GM12878 (cell line): ENCODE measurements around the gene LPIN1. TPM values are rescaled to one million over a fixed set of nuclear protein-coding genes. Genes with fewer than 3 reads are reported as not detected.

Experiments used
- ATAC-seq: fragments of 200-7000 bp; cut with Tn5 transposase; 3 replicates; pipeline ENCODE4 v1.9.1; 2020; ENCODE audit warnings: mild to moderate bottlenecking, moderate library complexity
- BruUV-seq: library from RNA; stranded (reverse); fragments of 400-500 nt; replicated peaks from 2 replicates; lab custom pipeline; 2021; lab: Mats Ljungman, UMichigan
- CTCF ChIA-PET: fragments of 300-600 bp; sonication (Branson Sonifier 250); formaldehyde crosslinking; extraction: SDS; loops from one replicate; lab custom pipeline; 2021; ENCODE audit warnings: inconsistent platforms; lab: Yijun Ruan, JAX
- POLR2A ChIA-PET: fragments of 350-600 bp; formaldehyde crosslinking; extraction: SDS; loops from one replicate; lab custom pipeline; 2021; ENCODE audit warnings: inconsistent platforms; lab: Charles Lee
- RAD21 ChIA-PET: fragments of 300-600 bp; sonication (Branson Sonifier 250); formaldehyde crosslinking; loops from one replicate; lab custom pipeline; 2023; ENCODE audit warnings: antibody characterized with exemption; ENCODE audit not compliant: unreplicated experiment; lab: Charles Lee
- SMC1A ChIA-PET: fragments of 300-600 bp; sonication (Branson Sonifier 250); formaldehyde crosslinking; loops from one replicate; lab custom pipeline; 2023; ENCODE audit not compliant: unreplicated experiment, uncharacterized antibody; lab: Charles Lee
- DNase-seq: peaks from one replicate; pipeline ENCODE4 v3.0.0-alpha.2; 2011; ENCODE audit warnings: low read depth, low spot score
- FAIRE-seq: peaks from 3 replicates; lab custom pipeline; 2011; peaks lifted over from hg19 to GRCh38; lab: Jason Lieb, UNC
- H2AFZ ChIP-seq: 2 replicates; pipeline ENCODE4 v1.6.0; 2011; ENCODE audit warnings: low read depth, low read length, control low read depth; ENCODE audit not compliant: control insufficient read depth
- H3K27ac ChIP-seq: 2 replicates; pipeline ENCODE4 v1.5.1; 2011; ENCODE audit warnings: control low read depth; ENCODE audit not compliant: control insufficient read depth, insufficient read depth
- H3K27me3 ChIP-seq, 2 experiments: replicated peaks in 1 of 2; 2 replicates each; pipeline versions ENCODE4 v1.6.0 to v1.6.1; 2011; ENCODE audit warnings: low read length in 1 of 2; ENCODE audit not compliant: control insufficient read depth in 2 of 2, insufficient read depth in 2 of 2
- H3K36me3 ChIP-seq, 2 experiments: 2 replicates each; pipeline ENCODE4 v1.5.1; 2011; ENCODE audit warnings: low read length in 1 of 2; ENCODE audit not compliant: control insufficient read depth in 2 of 2, insufficient read depth in 2 of 2
- H3K4me1 ChIP-seq: 2 replicates; pipeline ENCODE4 v1.6.1; 2011; ENCODE audit warnings: mild to moderate bottlenecking, low read length, moderate library complexity, mixed read lengths; ENCODE audit not compliant: control insufficient read depth, insufficient read depth
- H3K4me2 ChIP-seq: 2 replicates; pipeline ENCODE4 v1.6.0; 2011; ENCODE audit warnings: control low read depth; ENCODE audit not compliant: control insufficient read depth, insufficient read depth
- H3K4me3 ChIP-seq: fragments of 200-600 bp; sonication (generic); 2 replicates; pipeline ENCODE4 v1.5.1; 2016
- H3K79me2 ChIP-seq: 2 replicates; pipeline ENCODE4 v1.6.0; 2011; ENCODE audit warnings: low read length; ENCODE audit not compliant: control insufficient read depth, insufficient read depth
- H3K9ac ChIP-seq: 2 replicates; pipeline ENCODE4 v1.8.0; 2011; ENCODE audit warnings: low read length, control low read depth, mixed read lengths; ENCODE audit not compliant: control insufficient read depth, insufficient read depth
- H3K9me3 ChIP-seq: replicated peaks from 3 replicates; pipeline ENCODE4 v1.5.1; 2011; ENCODE audit warnings: mild to moderate bottlenecking, low read length; ENCODE audit not compliant: control insufficient read depth, insufficient read depth
- H4K20me1 ChIP-seq: 2 replicates; pipeline ENCODE4 v1.6.0; 2011; ENCODE audit not compliant: control insufficient read depth, insufficient read depth
- CBX5 ChIP-seq: sonication (generic); IDR thresholded peaks from 2 replicates; pipeline ENCODE4 v1.6.1; 2016; ENCODE audit warnings: low read depth, moderate library complexity, mild to moderate bottlenecking, inconsistent platforms
- EGR1 ChIP-seq, 2 experiments: IDR thresholded peaks; 1 replicate in 1 of 2; 2 replicates in 1 of 2; pipeline ENCODE4 v1.6.1; 2011 to 2012; ENCODE audit warnings: low read depth in 2 of 2, low read length in 2 of 2, borderline replicate concordance in 1 of 2, mild to moderate bottlenecking in 1 of 2, moderate library complexity in 1 of 2
- SP1 ChIP-seq: IDR thresholded peaks from one replicate; pipeline ENCODE4 v1.6.1; 2011; ENCODE audit warnings: low read depth, low read length
- ZBED1 ChIP-seq: IDR thresholded peaks from 2 replicates; pipeline ENCODE4 v1.6.1; 2016; ENCODE audit warnings: borderline replicate concordance
- WGBS: methylation state at CpG from one replicate; pipeline ENCODE4 v1.1.6; 2016; ENCODE audit warnings: low lambda C conversion rate; ENCODE audit not compliant: insufficient replicate concordance, insufficient coverage; ENCODE audit errors: missing lambda C conversion rate; 5-methylcytosine and 5-hydroxymethylcytosine counted together
- in situ Hi-C: fragments of 300-500 bp; cut with MboI; formaldehyde crosslinking; loops from 9 replicates; pipeline ENCODE4 v1.14.3; 2018; ENCODE audit warnings: mixed read lengths
- intact Hi-C: fragments of 100-400 bp; cut with micrococcal nuclease; formaldehyde crosslinking; loops from one replicate; pipeline ENCODE4 v1.14.2; 2022; ENCODE audit not compliant: unreplicated experiment
- polyA plus RNA-seq, 11 experiments: library from polyadenylated mRNA; depleted of rRNA in 4 of 11; unstranded in 6 of 11; stranded (reverse) in 5 of 11; fragments of >200 nt; fragmentation: Nextera tagmentation in 4 of 11; fragmentation: Illumina TruSeq in 1 of 11; extraction: Ambion mirVana in 4 of 11; extraction: Trizol in 1 of 11; gene quantifications; 1 replicate in 1 of 11; 2 replicates in 10 of 11; pipeline versions ENCODE4 v1.2.1 to v1.2.3, GENCODE V29; 2011 to 2016; ENCODE audit warnings: inconsistent platforms in 2 of 11, missing spikeins in 2 of 11, low read depth in 1 of 11
- total RNA-seq, 4 experiments: library from RNA; depleted of rRNA in 3 of 4; stranded (reverse); fragments of >200 nt in 3 of 4; fragmentation: Illumina TruSeq in 1 of 4; extraction: Trizol in 1 of 4; gene quantifications; 2 replicates each; pipeline versions ENCODE4 v1.2.1 to v1.2.3, GENCODE V29; 2013 to 2021
- TF ChIP-seq, protein P1 (sequence below): fragments of 450-650 bp; IDR thresholded peaks from 2 replicates; pipeline ENCODE4 v1.6.1; 2017; ENCODE audit warnings: antibody characterized with exemption, mild to moderate bottlenecking, moderate library complexity

The LPIN1 gene
- total and polyA plus RNA-seq, 10 of the 15 experiments (the other 5 are each of a cell fraction or from before 2014, with no cell fraction given), result 18.8 to 82.5 (median 50.3) TPM

DNA sequence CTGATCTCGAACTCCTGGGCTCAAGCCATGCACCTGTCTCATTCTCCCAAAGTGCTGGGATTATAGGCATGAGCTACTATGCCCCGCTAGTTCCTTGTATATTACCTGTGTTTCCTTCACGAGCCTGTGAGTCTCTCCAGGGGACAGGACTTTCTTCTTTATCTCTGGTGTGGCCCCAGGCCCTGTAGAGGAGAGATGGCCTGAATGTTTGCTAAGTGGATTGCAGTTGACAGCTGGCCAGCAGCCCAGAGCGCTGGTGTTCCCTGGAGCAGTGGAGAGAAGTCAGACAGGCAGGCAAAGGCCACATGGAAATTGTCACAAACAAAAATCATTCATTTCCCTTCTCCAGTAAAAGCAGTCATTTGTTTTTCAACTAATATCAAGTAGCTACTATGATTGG, 17.9 kb downstream of the LPIN1 start (continued):
- TF ChIP-seq, protein P1, sequence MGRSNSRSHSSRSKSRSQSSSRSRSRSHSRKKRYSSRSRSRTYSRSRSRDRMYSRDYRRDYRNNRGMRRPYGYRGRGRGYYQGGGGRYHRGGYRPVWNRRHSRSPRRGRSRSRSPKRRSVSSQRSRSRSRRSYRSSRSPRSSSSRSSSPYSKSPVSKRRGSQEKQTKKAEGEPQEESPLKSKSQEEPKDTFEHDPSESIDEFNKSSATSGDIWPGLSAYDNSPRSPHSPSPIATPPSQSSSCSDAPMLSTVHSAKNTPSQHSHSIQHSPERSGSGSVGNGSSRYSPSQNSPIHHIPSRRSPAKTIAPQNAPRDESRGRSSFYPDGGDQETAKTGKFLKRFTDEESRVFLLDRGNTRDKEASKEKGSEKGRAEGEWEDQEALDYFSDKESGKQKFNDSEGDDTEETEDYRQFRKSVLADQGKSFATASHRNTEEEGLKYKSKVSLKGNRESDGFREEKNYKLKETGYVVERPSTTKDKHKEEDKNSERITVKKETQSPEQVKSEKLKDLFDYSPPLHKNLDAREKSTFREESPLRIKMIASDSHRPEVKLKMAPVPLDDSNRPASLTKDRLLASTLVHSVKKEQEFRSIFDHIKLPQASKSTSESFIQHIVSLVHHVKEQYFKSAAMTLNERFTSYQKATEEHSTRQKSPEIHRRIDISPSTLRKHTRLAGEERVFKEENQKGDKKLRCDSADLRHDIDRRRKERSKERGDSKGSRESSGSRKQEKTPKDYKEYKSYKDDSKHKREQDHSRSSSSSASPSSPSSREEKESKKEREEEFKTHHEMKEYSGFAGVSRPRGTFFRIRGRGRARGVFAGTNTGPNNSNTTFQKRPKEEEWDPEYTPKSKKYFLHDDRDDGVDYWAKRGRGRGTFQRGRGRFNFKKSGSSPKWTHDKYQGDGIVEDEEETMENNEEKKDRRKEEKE, result no peak
- no peak for TF ChIP-seq CBX5

DNA sequence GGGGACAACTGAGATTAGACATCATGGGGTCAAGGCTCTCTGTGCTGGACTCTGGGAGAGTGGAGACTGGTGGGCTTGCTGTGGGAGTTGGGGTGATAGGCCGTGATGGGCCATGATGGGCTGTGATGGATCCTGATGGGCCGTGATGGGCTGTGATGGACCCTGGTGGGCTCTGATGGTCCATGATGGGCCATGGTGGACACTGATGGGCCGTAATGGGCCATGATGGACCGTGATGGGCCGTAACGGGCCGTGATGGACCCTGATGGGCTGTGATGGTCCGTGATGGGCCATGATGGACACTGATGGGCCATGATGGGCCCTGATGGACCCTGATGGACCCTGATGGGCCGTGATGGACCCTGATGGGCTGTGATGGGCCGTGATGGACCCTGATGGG, 18.5 kb downstream of the LPIN1 start:
- in situ Hi-C loops, result no loop called here
- H3K79me2 ChIP-seq, result no peaks in the 10 kb centered on the region

More for the DNA sequence above, 18.5 kb downstream of the LPIN1 start:
- ChIA-PET CTCF (interaction anchor here (0.7 to 3.6 kb wide), 5 partner anchors 7 to 26 kb away, joined by 3 to 18 read pairs (median 3); no protein-coding TSS in a partner anchor), POLR2A (interaction anchor here (1.5 kb wide), 1 partner anchor 20 kb away, joined by 3 read pairs; no protein-coding TSS in a partner anchor), RAD21 (interaction anchor here (1.0 kb wide), 1 partner anchor 14 kb away, joined by 3 read pairs; no protein-coding TSS in a partner anchor), SMC1A (interaction anchor here (1.2 to 1.7 kb wide), 3 partner anchors 8 to 11 kb away, joined by 3 to 11 read pairs (median 5); no protein-coding TSS in a partner anchor)
- H3K4me2 ChIP-seq, result no peak overlapping the region
- H3K9me3 ChIP-seq, result no peaks in the 10 kb centered on the region
- H3K27me3 ChIP-seq, result no peaks in the 10 kb centered on the region
- H3K4me1 ChIP-seq, result no peaks in the 10 kb centered on the region
- DNase-seq (no peak), FAIRE-seq (no peak), ATAC-seq (no peak)
- no TSS peak for BruUV-seq
- 70% methylated on average over 10 of the region's 10 CpGs for WGBS
- intact Hi-C loops, result no loop called here
- peaks cover 11 to 26% of the 10 kb centered on the region in 2 experiments; a peak in 3 of 4 replicates for H3K36me3 ChIP-seq
- H4K20me1 ChIP-seq, result no peaks in the 10 kb centered on the region
- no peak overlapping the region for H2AFZ ChIP-seq
- TF ChIP-seq EGR1 (IDR thresholded peaks at IDR 0.05; ENCODE audit: borderline replicate concordance in 1 of 2, low read depth in 2 of 2, low read length in 2 of 2), result no peak
- no peak for TF ChIP-seq ZBED1
- no peak for TF ChIP-seq SP1
- H3K27ac ChIP-seq, result no peak overlapping the region
- H3K4me3 ChIP-seq, result no peak overlapping the region
- no peak overlapping the region for H3K9ac ChIP-seq
